ENCODE measurements around the gene CD2AP.
"Not testable (repeated sequence)": the region's sequence is repeated elsewhere in the genome, so short reads cannot be mapped to it uniquely, and the experiment has no call there.

CD2AP gene

GRCh38 chr6:47563162-47563561 lies 85.6 kb downstream of the CD2AP start:
- H3K4me3 ChIP-seq (ENCODE audit: low read depth, low read length): no peak overlapping the region
- DNase-seq (ENCODE audit: low read depth): no peak
- no peak for TF ChIP-seq CTCF (IDR thresholded peaks at IDR 0.05; ENCODE audit: low read depth, low read length, missing control alignments)

- DNase-seq (ENCODE audit: low read depth); H3K4me3 ChIP-seq (ENCODE audit: low read depth, low read length): not testable (repeated sequence)
These were observed 89.0 kb downstream of the CD2AP start for GRCh38 chr6:47566602-47567001.

- H3K4me3 ChIP-seq (ENCODE audit: low read depth, low read length): no peak overlapping the region
- TF ChIP-seq CTCF (IDR thresholded peaks at IDR 0.05; ENCODE audit: low read depth, low read length, missing control alignments): no peak
- no peak for DNase-seq (ENCODE audit: low read depth)
These were observed 90.0 kb downstream of the CD2AP start for GRCh38 chr6:47567586-47567985.

- DNase-seq (ENCODE audit: low read depth): no peak
- TF ChIP-seq CTCF (IDR thresholded peaks at IDR 0.05; ENCODE audit: low read depth, low read length, missing control alignments): no peak
- H3K4me3 ChIP-seq (ENCODE audit: low read depth, low read length): no peak overlapping the region
These were observed 93.9 kb downstream of the CD2AP start for GRCh38 chr6:47571488-47571887.

- DNase-seq (ENCODE audit: low read depth): no peak
- H3K4me3 ChIP-seq (ENCODE audit: low read depth, low read length): no peak overlapping the region
- no peak for TF ChIP-seq CTCF (IDR thresholded peaks at IDR 0.05; ENCODE audit: low read depth, low read length, missing control alignments)
These were observed 95.5 kb downstream of the CD2AP start for GRCh38 chr6:47573109-47573508.

- no peak overlapping the region for H3K4me3 ChIP-seq (ENCODE audit: low read depth, low read length)
- TF ChIP-seq CTCF (IDR thresholded peaks at IDR 0.05; ENCODE audit: low read depth, low read length, missing control alignments): no peak
- DNase-seq (ENCODE audit: low read depth): no peak
These were observed 97.2 kb downstream of the CD2AP start for GRCh38 chr6:47574789-47575188.

- no peak for DNase-seq (ENCODE audit: low read depth)
- no peak for TF ChIP-seq CTCF (IDR thresholded peaks at IDR 0.05; ENCODE audit: low read depth, low read length, missing control alignments)
- H3K4me3 ChIP-seq (ENCODE audit: low read depth, low read length): no peak overlapping the region
These were observed 101.5 kb downstream of the CD2AP start for GRCh38 chr6:47579040-47579439.

GRCh38 chr6:47581591-47581990 lies 104.0 kb downstream of the CD2AP start:
- DNase-seq (ENCODE audit: low read depth): peak; percentile 24
- no peak for TF ChIP-seq CTCF (IDR thresholded peaks at IDR 0.05; ENCODE audit: low read depth, low read length, missing control alignments)
- no peak overlapping the region for H3K4me3 ChIP-seq (ENCODE audit: low read depth, low read length)

All from GM12864 (cell line).